Caco-2 (cell line): Measurements from ENCODE around the gene GIPC2. TPM values are rescaled to one million over a fixed set of nuclear protein-coding genes. Genes with fewer than 3 reads are reported as not detected.
"Not testable (repeated sequence)": the region's sequence is repeated elsewhere in the genome, so short reads cannot be mapped to it uniquely, and the experiment has no call there.

ENCODE experiments used
- BruUV-seq: library from RNA; stranded (reverse); fragments of 400-500 nt; replicated peaks from 2 replicates; lab custom pipeline; 2021; lab: Mats Ljungman, UMichigan
- CTCF ChIA-PET: fragments of 300-600 bp; sonication (Branson Sonifier 250); formaldehyde crosslinking; loops from one replicate; lab custom pipeline; 2022; ENCODE audit warnings: antibody characterized with exemption; lab: Charles Lee
- POLR2A ChIA-PET: fragments of 300-600 bp; sonication (Branson Sonifier 250); formaldehyde crosslinking; loops from one replicate; lab custom pipeline; 2022; ENCODE audit warnings: antibody characterized with exemption; lab: Charles Lee
- DNase-seq, 2 experiments: peaks; one replicate each; pipeline versions ENCODE4 v3.0.0 to v3.0.0-alpha.2; 2020 to 2022
- H3K27me3 ChIP-seq: replicated peaks from 2 replicates; pipeline ENCODE4 v1.6.0; 2011; ENCODE audit warnings: low read length; ENCODE audit not compliant: control insufficient read depth, insufficient read depth
- H3K36me3 ChIP-seq: 2 replicates; pipeline ENCODE4 v1.5.1; 2011; ENCODE audit warnings: low read length; ENCODE audit not compliant: control insufficient read depth, insufficient read depth
- H3K4me1 ChIP-seq: fragments of 250-450 bp; sonication (Bioruptor Pico); 2 replicates; pipeline ENCODE4 v1.5.1; 2020; ENCODE audit warnings: mild to moderate bottlenecking
- H3K4me3 ChIP-seq: 2 replicates; pipeline ENCODE4 v1.5.1; 2011; ENCODE audit warnings: low read depth, mild to moderate bottlenecking, control low read depth, low read length
- H3K9me3 ChIP-seq: fragments of 250-450 bp; sonication (Bioruptor Pico); 2 replicates; pipeline ENCODE4 v1.5.1; 2020; ENCODE audit warnings: mild to moderate bottlenecking, moderate library complexity
- H3K27ac Mint-ChIP-seq: one replicate; pipeline ENCODE4 v1.8.0; 2022; ENCODE audit warnings: mixed read lengths; ENCODE audit not compliant: unreplicated experiment
- H3K27me3 Mint-ChIP-seq: one replicate; pipeline ENCODE4 v1.8.0; 2022; ENCODE audit warnings: mixed read lengths; ENCODE audit not compliant: insufficient read depth, unreplicated experiment
- H3K36me3 Mint-ChIP-seq: one replicate; pipeline ENCODE4 v1.8.0; 2022; ENCODE audit warnings: mild to moderate bottlenecking, mixed read lengths; ENCODE audit not compliant: insufficient read depth, unreplicated experiment
- H3K4me1 Mint-ChIP-seq: one replicate; pipeline ENCODE4 v1.8.0; 2022; ENCODE audit warnings: low read depth, mixed read lengths; ENCODE audit not compliant: unreplicated experiment
- H3K4me3 Mint-ChIP-seq: one replicate; pipeline ENCODE4 v1.8.0; 2022; ENCODE audit warnings: mild to moderate bottlenecking, moderate library complexity, mixed read lengths; ENCODE audit not compliant: unreplicated experiment
- H3K9me3 Mint-ChIP-seq: one replicate; pipeline ENCODE4 v1.8.0; 2022; ENCODE audit warnings: mixed read lengths; ENCODE audit not compliant: unreplicated experiment
- CTCF ChIP-seq, 2 experiments: fragments of 200-600 bp in 1 of 2; IDR thresholded peaks; 1 replicate in 1 of 2; 2 replicates in 1 of 2; pipeline versions ENCODE4 v1.5.1 to v1.8.0; 2011 to 2022; ENCODE audit warnings: antibody characterized with exemption in 1 of 2, control low read depth in 1 of 2, inconsistent platforms in 1 of 2, low read depth in 1 of 2, low read length in 1 of 2, mild to moderate bottlenecking in 1 of 2, moderate library complexity in 1 of 2; ENCODE audit not compliant: insufficient read depth in 1 of 2, severe bottlenecking in 1 of 2, unreplicated experiment in 1 of 2
- intact Hi-C: fragments of 100-400 bp; cut with micrococcal nuclease; formaldehyde crosslinking; loops from one replicate; pipeline ENCODE4 v1.10.0; 2022; ENCODE audit not compliant: unreplicated experiment
- total RNA-seq: library from RNA; stranded (reverse); gene quantifications from 2 replicates; pipeline ENCODE4 v1.2.3, GENCODE V29; 2022

Gene GIPC2
- total RNA-seq, 1 experiment from 2014 or later, result 4.4 TPM

- H3K27ac Mint-ChIP-seq, result no peak overlapping the region
- intact Hi-C loops, result no loop called here
- no peak for TF ChIP-seq CTCF (IDR thresholded peaks at IDR 0.05; ENCODE audit: insufficient read depth in 1 of 2, low read depth in 1 of 2, low read length in 1 of 2, severe bottlenecking in 1 of 2, unreplicated experiment in 1 of 2)
- H3K36me3 Mint-ChIP-seq, result no peaks in the 10 kb centered on the region
- no peaks in the 10 kb centered on the region for H3K4me1 ChIP-seq
- no peak overlapping the region for H3K4me3 ChIP-seq
- peaks cover 6% of the 10 kb centered on the region for H3K4me1 Mint-ChIP-seq
- DNase-seq, result no peak
- H3K36me3 ChIP-seq, result no peaks in the 10 kb centered on the region
- ChIA-PET POLR2A (no interaction called here), CTCF (no interaction called here)
- no TSS peak for BruUV-seq
- H3K27me3 Mint-ChIP-seq, result no peaks in the 10 kb centered on the region
- no peaks in the 10 kb centered on the region for H3K9me3 Mint-ChIP-seq
- H3K27me3 ChIP-seq, result no peaks in the 10 kb centered on the region
- H3K9me3 ChIP-seq, result no peaks in the 10 kb centered on the region
- H3K4me3 Mint-ChIP-seq, result no peak overlapping the region
Observed at GRCh38 chr1:78019024-78019423, 26.7 kb upstream of the GIPC2 start.

- H3K36me3 Mint-ChIP-seq, H3K9me3 Mint-ChIP-seq, H3K4me3 Mint-ChIP-seq, H3K27me3 Mint-ChIP-seq, intact Hi-C loops, H3K4me1 ChIP-seq, BruUV-seq, H3K27ac Mint-ChIP-seq, H3K27me3 ChIP-seq, POLR2A ChIA-PET, DNase-seq, CTCF ChIA-PET, H3K9me3 ChIP-seq, H3K4me1 Mint-ChIP-seq, H3K36me3 ChIP-seq, H3K4me3 ChIP-seq: not testable (repeated sequence)
Observed at GRCh38 chr1:78021134-78021533, 24.6 kb upstream of the GIPC2 start.

GRCh38 chr1:78029793-78030192, 16.0 kb upstream of the GIPC2 start:
- H3K36me3 Mint-ChIP-seq, result no peaks in the 10 kb centered on the region
- peaks cover 2% of the 10 kb centered on the region for H3K27me3 Mint-ChIP-seq
- TF ChIP-seq CTCF (IDR thresholded peaks at IDR 0.05; ENCODE audit: insufficient read depth in 1 of 2, low read depth in 1 of 2, low read length in 1 of 2, severe bottlenecking in 1 of 2, unreplicated experiment in 1 of 2), result no peak
- H3K4me3 Mint-ChIP-seq, result no peak overlapping the region
- H3K4me1 Mint-ChIP-seq, result no peaks in the 10 kb centered on the region
- ChIA-PET POLR2A (no interaction called here), CTCF (no interaction called here)
- no peak overlapping the region for H3K4me3 ChIP-seq
- no TSS peak for BruUV-seq
- H3K27me3 ChIP-seq, result no peaks in the 10 kb centered on the region
- H3K27ac Mint-ChIP-seq, result no peak overlapping the region
- no peaks in the 10 kb centered on the region for H3K9me3 Mint-ChIP-seq
- no peaks in the 10 kb centered on the region for H3K4me1 ChIP-seq
- no peak for DNase-seq
- no peaks in the 10 kb centered on the region for H3K36me3 ChIP-seq
- H3K9me3 ChIP-seq, result no peaks in the 10 kb centered on the region
- intact Hi-C loops, result no loop called here
